Measurements from ENCODE around the gene PRKAA2.

DNA sequence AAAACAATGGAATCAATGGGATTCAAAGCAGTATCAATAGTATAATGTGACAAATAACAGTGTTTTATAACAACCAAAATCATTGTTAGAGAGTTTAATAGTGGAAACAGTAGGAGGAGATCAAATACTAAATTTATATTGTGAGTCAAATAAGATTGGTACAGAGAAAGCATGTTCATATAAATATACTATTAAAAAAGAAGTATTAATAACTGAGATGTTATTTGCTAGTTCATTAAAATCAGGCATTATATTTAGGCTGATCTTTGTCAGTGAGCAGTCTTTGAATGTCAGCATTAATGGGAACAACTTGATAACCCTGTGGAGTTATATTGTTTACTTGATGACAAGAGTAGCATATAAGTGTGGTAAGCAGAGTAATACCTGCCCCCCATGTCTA, 30.6 kb downstream of the PRKAA2 start:
- TF ChIP-seq, protein P1, sequence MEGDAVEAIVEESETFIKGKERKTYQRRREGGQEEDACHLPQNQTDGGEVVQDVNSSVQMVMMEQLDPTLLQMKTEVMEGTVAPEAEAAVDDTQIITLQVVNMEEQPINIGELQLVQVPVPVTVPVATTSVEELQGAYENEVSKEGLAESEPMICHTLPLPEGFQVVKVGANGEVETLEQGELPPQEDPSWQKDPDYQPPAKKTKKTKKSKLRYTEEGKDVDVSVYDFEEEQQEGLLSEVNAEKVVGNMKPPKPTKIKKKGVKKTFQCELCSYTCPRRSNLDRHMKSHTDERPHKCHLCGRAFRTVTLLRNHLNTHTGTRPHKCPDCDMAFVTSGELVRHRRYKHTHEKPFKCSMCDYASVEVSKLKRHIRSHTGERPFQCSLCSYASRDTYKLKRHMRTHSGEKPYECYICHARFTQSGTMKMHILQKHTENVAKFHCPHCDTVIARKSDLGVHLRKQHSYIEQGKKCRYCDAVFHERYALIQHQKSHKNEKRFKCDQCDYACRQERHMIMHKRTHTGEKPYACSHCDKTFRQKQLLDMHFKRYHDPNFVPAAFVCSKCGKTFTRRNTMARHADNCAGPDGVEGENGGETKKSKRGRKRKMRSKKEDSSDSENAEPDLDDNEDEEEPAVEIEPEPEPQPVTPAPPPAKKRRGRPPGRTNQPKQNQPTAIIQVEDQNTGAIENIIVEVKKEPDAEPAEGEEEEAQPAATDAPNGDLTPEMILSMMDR (tag by site-specific recombination; IDR thresholded peaks at IDR 0.05): no peak
- TF ChIP-seq ZNF426 (tag by site-specific recombination; IDR thresholded peaks at IDR 0.05) (no peak), ZNF292 (tag by site-specific recombination; IDR thresholded peaks at IDR 0.05; ENCODE audit: borderline replicate concordance, low read depth) (no peak), ZNF561 (tag by site-specific recombination; IDR thresholded peaks at IDR 0.05; ENCODE audit: borderline replicate concordance) (no peak), WT1 (tag by site-specific recombination; IDR thresholded peaks at IDR 0.05) (no peak), ZNF311 (tag by site-specific recombination; IDR thresholded peaks at IDR 0.05; ENCODE audit: borderline replicate concordance) (no peak), ZSCAN16 (tag by site-specific recombination; IDR thresholded peaks at IDR 0.05) (no peak), ZNF394 (tag by site-specific recombination; IDR thresholded peaks at IDR 0.05; ENCODE audit: borderline replicate concordance) (no peak), ZNF366 (tag by site-specific recombination; conservative IDR thresholded peaks at IDR 0.05) (no peak), KLF10 (tag by site-specific recombination; IDR thresholded peaks at IDR 0.05) (no peak), ZNF549 (tag by site-specific recombination; IDR thresholded peaks at IDR 0.05) (no peak)
- TF ChIP-seq, protein P2, sequence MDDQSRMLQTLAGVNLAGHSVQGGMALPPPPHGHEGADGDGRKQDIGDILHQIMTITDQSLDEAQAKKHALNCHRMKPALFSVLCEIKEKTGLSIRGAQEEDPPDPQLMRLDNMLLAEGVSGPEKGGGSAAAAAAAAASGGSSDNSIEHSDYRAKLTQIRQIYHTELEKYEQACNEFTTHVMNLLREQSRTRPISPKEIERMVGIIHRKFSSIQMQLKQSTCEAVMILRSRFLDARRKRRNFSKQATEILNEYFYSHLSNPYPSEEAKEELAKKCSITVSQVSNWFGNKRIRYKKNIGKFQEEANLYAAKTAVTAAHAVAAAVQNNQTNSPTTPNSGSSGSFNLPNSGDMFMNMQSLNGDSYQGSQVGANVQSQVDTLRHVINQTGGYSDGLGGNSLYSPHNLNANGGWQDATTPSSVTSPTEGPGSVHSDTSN (CRISPR knock-in tag; IDR thresholded peaks at IDR 0.05): no peak
- TF ChIP-seq, protein P3, sequence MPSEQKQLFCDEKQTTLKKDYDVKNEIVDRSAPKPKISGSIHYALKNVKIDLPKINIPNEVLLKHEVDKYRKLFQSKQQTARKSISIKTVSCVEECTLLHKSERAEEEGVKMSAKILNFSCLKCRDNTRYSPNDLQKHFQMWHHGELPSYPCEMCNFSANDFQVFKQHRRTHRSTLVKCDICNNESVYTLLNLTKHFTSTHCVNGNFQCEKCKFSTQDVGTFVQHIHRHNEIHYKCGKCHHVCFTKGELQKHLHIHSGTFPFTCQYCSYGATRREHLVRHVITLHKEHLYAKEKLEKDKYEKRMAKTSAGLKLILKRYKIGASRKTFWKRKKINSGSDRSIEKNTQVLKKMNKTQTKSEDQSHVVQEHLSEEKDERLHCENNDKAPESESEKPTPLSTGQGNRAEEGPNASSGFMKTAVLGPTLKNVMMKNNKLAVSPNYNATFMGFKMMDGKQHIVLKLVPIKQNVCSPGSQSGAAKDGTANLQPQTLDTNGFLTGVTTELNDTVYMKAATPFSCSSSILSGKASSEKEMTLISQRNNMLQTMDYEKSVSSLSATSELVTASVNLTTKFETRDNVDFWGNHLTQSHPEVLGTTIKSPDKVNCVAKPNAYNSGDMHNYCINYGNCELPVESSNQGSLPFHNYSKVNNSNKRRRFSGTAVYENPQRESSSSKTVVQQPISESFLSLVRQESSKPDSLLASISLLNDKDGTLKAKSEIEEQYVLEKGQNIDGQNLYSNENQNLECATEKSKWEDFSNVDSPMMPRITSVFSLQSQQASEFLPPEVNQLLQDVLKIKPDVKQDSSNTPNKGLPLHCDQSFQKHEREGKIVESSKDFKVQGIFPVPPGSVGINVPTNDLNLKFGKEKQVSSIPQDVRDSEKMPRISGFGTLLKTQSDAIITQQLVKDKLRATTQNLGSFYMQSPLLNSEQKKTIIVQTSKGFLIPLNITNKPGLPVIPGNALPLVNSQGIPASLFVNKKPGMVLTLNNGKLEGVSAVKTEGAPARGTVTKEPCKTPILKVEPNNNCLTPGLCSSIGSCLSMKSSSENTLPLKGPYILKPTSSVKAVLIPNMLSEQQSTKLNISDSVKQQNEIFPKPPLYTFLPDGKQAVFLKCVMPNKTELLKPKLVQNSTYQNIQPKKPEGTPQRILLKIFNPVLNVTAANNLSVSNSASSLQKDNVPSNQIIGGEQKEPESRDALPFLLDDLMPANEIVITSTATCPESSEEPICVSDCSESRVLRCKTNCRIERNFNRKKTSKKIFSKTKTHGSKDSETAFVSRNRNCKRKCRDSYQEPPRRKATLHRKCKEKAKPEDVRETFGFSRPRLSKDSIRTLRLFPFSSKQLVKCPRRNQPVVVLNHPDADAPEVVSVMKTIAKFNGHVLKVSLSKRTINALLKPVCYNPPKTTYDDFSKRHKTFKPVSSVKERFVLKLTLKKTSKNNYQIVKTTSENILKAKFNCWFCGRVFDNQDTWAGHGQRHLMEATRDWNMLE (tag by site-specific recombination; conservative IDR thresholded peaks at IDR 0.05; ENCODE audit: low read depth): no peak
